SK-N-MC (cell line): Measurements from ENCODE around the gene PPP2R5D.

Experiments used
- EZH2 ChIP-seq: fragments of 200-600 bp; sonication (generic); IDR thresholded peaks from one replicate; pipeline ENCODE4 v1.6.1; 2017; ENCODE audit warnings: antibody characterized with exemption
- FOXP2 ChIP-seq: optimal IDR thresholded peaks from 2 replicates; pipeline ENCODE3; 2011; ENCODE audit warnings: mild to moderate bottlenecking, moderate library complexity; ENCODE audit not compliant: insufficient read depth; ENCODE audit errors: extremely low read length, control extremely low read depth
- POLR2AphosphoS5 ChIP-seq: IDR thresholded peaks from 2 replicates; pipeline ENCODE4 v1.6.1; 2012; ENCODE audit warnings: mild to moderate bottlenecking, low read depth, low read length, borderline replicate concordance

- TF ChIP-seq EZH2 (no peak), POLR2AphosphoS5 (no peak), FOXP2 (no peak)
These were observed 74.2 kb downstream of the PPP2R5D start for GRCh38 chr6:43058531-43058930.
